GM18517 (cell line): ENCODE data around the gene PRKAR1B.

ENCODE experiments used
- ATAC-seq: cut with Tn5 transposase; IDR thresholded peaks from one replicate; pipeline ENCODE4 v1.9.1; 2021; ENCODE audit warnings: mild to moderate bottlenecking, moderate library complexity; ENCODE audit not compliant: unreplicated experiment

The PRKAR1B gene

GRCh38 chr7:575425-576366, 151.4 kb downstream of the PRKAR1B start:
- no peak for ATAC-seq

DNA sequence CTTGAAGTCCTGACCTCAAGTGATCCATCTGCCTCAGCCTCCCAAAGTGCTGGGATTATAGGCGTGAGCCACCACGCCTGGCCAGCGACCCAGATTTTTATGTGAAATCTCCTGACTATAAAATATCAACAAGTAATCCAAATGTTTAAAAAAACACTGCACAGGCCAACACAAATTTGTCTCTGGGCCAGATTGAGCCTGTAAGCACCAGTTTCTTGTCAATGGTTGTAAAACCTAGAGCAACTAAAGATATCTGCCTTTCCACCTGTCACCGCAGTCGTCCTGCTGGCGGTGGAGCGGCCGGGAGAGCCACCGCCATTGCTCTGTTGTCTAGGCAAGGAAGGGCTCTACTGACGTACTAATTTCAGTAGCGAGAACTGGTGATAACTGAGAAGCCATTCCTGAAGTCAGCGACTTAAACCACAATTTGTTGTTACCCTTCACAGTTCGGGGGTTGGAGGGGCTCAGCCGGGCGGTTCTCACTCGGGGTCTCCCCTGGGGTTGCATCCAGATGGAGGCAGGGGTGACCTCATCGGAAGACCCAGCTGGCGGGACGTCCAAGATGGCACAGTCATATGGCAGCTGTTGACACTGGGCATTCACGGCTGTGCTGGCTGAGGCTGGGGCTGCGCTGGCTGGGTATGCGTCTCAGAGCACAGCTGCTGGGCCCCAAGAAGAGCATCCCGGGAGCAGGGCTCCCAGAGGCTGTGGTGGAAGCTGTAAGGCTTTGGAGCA, 152.3 kb downstream of the PRKAR1B start:
- no peak for ATAC-seq

DNA sequence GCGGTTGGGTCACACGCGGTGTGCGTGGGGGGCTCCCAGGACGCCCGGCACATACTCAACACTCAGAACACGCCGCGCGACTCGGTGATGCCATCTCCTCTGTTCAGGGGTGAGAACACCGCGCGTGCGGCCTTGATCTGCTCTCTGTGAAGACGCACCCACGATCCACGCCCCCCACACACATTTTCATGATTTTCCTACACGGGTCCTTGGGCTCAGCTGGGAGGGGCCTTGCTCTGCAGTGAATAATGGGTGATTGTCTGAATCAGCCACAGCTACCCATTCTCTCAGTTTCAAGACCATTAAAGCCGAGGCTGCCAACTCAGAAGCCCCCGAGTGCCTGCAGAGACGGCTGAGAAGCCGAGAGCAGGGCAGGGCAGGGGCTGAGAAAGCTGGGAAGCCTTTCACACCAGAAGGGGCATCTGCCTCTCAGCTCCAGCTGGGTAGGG, 153.1 kb downstream of the PRKAR1B start:
- ATAC-seq: no peak

DNA sequence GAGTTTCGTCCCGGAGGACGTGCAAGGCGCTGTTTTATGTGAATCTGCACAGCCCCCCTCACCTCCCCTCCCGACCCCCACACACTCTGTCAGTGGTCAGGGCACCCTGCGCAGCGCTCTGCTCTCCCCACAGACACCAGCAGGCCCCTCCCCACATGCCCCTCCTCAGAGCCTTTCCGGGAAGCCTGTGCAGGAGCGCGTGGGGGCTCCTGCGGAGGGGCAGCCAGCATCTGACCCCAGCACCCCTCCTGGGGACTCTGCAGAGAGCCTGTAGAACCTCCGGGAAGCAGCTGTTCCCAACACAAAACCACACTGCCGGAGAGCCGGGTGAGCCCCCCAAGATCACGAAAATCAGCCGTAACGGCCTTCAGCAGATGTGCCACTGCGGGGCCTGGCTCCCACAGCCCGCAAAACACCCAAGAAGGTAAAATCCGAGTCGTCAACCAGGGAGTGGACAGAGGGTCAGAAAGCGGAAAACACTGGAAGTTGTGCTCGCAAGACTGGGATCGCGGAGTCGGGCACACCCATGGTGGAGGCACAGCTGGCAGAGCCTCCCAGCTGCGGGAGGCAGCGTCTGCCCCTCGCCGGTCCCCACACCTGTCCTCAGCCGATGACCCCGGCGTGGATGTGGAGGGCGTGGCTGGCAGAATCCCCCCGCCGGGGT, 153.7 kb downstream of the PRKAR1B start:
- no peak for ATAC-seq

- no peak for ATAC-seq
Measured at GRCh38 chr7:572416-573268, 154.4 kb downstream of the PRKAR1B start.

DNA sequence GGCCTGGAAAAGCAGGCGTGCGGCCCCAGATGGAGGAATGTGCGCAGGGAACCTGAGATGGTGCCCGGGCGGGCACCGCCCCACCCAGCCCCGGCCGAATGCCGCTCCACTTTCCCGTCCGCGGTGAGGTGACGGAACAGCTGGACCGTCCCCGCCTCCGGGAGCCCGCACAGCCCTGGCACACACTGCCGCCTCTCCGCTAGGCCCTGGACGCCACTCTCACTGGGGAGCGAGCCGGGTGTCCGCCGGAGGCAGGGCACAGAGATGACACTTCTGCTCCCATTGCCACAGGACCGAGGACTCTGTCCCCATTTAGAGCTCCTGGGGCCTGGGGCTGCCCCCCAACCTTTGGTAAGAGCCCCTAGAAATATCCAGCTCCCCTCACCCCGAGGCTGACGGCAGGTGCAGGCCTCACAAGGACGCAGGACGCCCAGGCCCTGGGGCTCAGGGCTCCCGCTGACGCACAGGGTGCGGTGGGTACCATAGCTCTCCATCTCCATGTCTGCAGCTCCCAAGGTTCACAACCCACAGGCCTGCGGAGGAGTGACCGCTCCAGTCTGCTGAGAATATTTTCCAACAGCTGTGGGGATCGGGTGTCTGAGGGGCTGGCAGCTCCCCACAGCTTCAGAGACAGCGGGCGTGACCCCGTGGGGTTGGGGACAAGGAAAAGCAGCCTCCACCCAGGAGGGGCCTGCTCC, 155.2 kb downstream of the PRKAR1B start:
- ATAC-seq: no peak

DNA sequence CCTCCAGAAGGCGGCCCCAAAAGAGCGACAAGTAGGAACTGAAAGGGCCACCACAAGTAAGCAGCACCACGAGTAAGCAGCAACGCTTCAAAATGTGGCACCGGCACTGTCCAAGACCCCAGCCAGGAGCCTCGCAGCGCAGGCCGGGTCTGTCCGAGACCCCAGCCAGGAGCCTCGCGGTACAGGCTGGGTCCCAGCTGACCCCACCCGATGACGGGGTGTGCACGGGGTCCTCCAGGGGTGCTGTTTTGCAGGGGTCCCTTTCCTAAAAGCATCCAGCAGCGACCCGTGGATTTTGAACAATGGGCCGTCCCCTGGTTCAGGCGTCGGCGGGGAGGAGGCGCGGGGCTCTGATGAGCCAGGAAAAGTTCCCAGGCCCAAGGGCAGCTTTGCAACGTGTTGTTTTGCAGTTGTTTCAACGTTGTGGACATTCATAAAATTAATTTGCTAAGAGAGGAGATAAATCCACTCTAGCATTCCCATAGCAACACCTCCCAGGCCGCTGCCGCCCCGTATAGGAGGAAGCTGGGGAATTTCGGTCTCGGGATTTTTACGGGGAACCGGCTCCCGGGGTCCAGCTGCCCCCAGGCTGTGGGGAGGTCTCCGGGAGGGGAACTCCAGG, 155.9 kb downstream of the PRKAR1B start:
- ATAC-seq: no peak

- ATAC-seq: no peak
Measured at GRCh38 chr7:570801-571070, 156.3 kb downstream of the PRKAR1B start.

DNA sequence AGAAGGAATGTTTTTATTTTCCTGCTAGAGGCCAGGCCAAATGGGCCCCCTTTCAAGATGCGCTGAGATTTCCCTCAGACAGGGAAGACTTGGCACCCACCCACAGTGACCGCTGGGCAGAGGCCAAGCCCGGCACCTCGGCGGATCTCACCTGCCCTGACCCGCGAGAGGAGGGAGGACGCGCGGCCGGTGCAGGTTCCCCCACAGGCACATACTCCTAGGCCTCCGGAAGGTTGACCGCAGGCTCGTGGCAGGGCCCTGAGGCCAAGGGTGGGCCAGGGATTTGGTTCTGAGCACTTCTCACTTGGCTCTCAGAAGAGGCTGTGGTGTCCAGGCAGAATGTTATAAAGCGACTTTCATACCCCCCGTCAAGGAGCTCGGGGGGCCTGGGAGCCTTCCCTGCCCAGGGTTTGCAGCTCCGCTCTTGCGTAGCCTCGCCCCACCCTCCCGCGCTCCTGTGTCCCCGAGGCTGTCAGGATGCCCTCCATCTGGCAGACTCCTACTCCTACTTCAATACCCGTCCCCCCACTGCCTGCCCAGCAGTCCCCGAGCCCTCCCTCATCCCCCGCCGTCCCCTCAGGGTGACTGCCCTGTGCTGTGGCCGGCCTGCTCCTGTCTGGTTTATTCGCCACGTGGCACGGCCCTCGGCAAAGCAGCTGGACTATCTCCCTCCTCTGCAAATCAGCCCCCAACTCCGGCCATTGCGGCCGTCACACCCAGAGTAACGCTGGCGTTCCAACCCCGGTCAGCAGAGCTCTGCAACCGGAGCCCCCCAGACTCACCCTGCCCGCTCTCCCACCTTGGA, 156.9 kb downstream of the PRKAR1B start:
- ATAC-seq: no peak

DNA sequence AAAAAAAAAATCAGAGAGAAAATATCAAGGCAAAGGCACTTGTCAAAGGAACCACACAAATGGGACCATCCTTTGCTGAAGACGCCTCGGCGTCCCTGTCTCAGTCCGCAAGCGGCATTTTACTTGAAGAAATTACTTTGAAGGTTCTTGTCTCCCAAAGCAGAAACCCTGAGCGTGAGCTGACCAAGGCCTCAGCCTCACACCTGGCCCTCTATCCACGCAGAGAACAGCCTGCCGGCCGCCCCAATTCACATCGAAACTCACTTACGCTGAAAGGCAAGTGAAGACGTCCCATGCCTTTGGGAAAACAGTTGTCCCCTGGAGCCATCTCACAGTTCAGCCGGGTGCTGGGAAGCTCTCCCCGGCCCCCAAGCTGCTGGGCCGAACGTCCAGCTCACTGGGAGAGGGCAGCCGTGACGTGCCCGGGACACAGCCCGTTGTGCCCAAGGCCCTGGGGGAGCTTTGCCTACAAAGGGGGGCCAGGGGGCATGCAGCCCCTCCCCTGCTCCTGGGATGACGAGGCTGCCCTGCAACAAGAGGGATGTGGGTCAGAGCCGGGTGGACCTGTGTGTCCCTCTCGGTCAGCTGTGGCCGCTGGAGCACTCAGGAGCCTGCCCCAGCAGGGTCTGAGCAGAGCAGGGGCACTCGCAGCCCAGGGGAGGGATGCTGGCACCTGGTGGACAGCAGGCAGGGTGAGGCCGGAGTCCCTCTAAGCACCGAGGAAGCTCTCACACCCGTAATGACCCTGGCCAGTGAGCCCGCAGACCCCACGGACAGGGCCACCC, 157.8 kb downstream of the PRKAR1B start:
- ATAC-seq: no peak

GRCh38 chr7:568031-568951, 158.8 kb downstream of the PRKAR1B start:
- ATAC-seq: no peak

- ATAC-seq: no peak
Measured at GRCh38 chr7:567305-567883, 159.7 kb downstream of the PRKAR1B start.

GRCh38 chr7:566100-566499, 161.0 kb downstream of the PRKAR1B start:
- ATAC-seq: no peak

- ATAC-seq: no peak
Measured at GRCh38 chr7:564176-564865, 162.8 kb downstream of the PRKAR1B start.

DNA sequence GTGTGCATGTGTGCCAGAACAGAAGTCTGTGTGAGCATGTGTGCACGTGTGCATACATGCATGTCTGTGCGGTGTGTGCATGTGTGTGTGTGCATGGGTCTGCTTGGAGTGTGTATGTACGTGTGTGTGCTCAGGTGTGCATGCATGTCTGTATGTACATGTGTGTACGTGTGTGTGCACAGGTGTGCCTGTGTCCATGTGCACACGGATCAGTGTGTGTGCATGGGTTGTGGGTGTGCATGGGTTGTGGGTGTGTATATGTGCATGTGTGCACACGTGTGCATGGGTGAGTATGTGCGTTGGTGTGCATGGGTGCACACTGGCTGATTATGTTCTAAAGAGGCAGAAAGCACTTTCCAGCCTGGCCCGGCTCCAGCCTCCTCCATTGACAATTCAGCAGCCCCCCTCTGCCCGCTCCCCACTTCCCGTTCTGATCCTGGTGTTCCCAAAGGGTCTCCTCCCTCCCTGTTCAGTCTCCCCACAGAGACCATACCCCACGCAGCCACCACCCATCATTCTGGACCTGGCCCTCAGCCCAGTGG, 163.4 kb downstream of the PRKAR1B start:
- ATAC-seq: no peak
